GM06990 (cell line): ENCODE results near the gene EFCAB11.
A peak's percentile ranks its signal among the peaks of the same experiment; 100 is the strongest.

Source experiments
- DNase-seq: peaks from one replicate; pipeline ENCODE4 v3.0.0-alpha.2; 2011; ENCODE audit not compliant: insufficient read length; ENCODE audit errors: extremely low read depth
- H3K27me3 ChIP-seq: replicated peaks from 2 replicates; pipeline ENCODE4 v1.6.0; 2011; ENCODE audit warnings: low read length; ENCODE audit not compliant: control insufficient read depth, insufficient read depth
- H3K36me3 ChIP-seq: 2 replicates; pipeline ENCODE4 v1.5.1; 2011; ENCODE audit warnings: low read length; ENCODE audit not compliant: control insufficient read depth, insufficient read depth
- H3K4me3 ChIP-seq: replicated peaks from 2 replicates; pipeline ENCODE4 v1.5.1; 2011; ENCODE audit warnings: low read depth, mild to moderate bottlenecking, control low read depth, low read length
- CTCF ChIP-seq: IDR thresholded peaks from 2 replicates; pipeline ENCODE4 v1.5.1; 2011; ENCODE audit warnings: low read length, control low read depth, mild to moderate bottlenecking, inconsistent platforms; ENCODE audit not compliant: insufficient read depth, poor library complexity, severe bottlenecking

EFCAB11 gene

GRCh38 chr14:89918721-89919120, 35.8 kb downstream of the EFCAB11 start:
- TF ChIP-seq CTCF: no peak
- Histone ChIP-seq H3K4me3 (no peak overlapping the region), H3K27me3 (no peaks in the 10 kb centered on the region), H3K36me3 (peaks cover 2% of the 10 kb centered on the region)
- no peak for DNase-seq

GRCh38 chr14:89915114-89915878, 39.2 kb downstream of the EFCAB11 start:
- Histone ChIP-seq H3K27me3 (no peaks in the 10 kb centered on the region), H3K4me3 (no peak overlapping the region), H3K36me3 (peaks cover under 1% of the 10 kb centered on the region)
- DNase-seq: peak; percentile 37
- TF ChIP-seq CTCF: peak; percentile 84

- H3K36me3 ChIP-seq: no peaks in the 10 kb centered on the region
- no peak for TF ChIP-seq CTCF
- DNase-seq: no peak
- H3K27me3 ChIP-seq: no peaks in the 10 kb centered on the region
- no peak overlapping the region for H3K4me3 ChIP-seq
These were observed 41.8 kb downstream of the EFCAB11 start for GRCh38 chr14:89912667-89913211.

- no peaks in the 10 kb centered on the region for H3K36me3 ChIP-seq
- H3K27me3 ChIP-seq: no peaks in the 10 kb centered on the region
- TF ChIP-seq CTCF: no peak
- no peak overlapping the region for H3K4me3 ChIP-seq
- DNase-seq: no peak
These were observed 42.3 kb downstream of the EFCAB11 start for GRCh38 chr14:89912221-89912620.

GRCh38 chr14:89911010-89911919, 43.3 kb downstream of the EFCAB11 start:
- Histone ChIP-seq H3K4me3 (no peak overlapping the region), H3K27me3 (no peaks in the 10 kb centered on the region), H3K36me3 (no peaks in the 10 kb centered on the region)
- no peak for DNase-seq
- TF ChIP-seq CTCF: no peak
